Measurements from ENCODE around the gene ALCAM. TPM values are rescaled to one million over a fixed set of nuclear protein-coding genes. Genes with fewer than 3 reads are reported as not detected.

ALCAM gene
- total RNA-seq, 1 donor from 2014 or later, result 15.2 TPM

GRCh38 chr3:105356396-105356795, 10.3 kb upstream of the ALCAM start:
- Histone ChIP-seq H3K36me3 (no peaks in the 10 kb centered on the region), H3K4me1 (peaks cover 7% of the 10 kb centered on the region), H3K27ac (no peak overlapping the region), H3K27me3 (no peaks in the 10 kb centered on the region), H3K4me3 (no peak overlapping the region), H3K9me3 (no peaks in the 10 kb centered on the region)
- no peak for DNase-seq (ENCODE audit: extremely low spot score in 2 of 2)
- intact Hi-C loops (cut with DNase I), result no loop called here
- no peak for TF ChIP-seq CTCF (IDR thresholded peaks at IDR 0.05)
- no peak for TF ChIP-seq POLR2AphosphoS5 (IDR thresholded peaks at IDR 0.05; ENCODE audit: insufficient read depth in 1 of 2, low read depth in 1 of 2)
- no peak for TF ChIP-seq POLR2A (IDR thresholded peaks at IDR 0.05)

GRCh38 chr3:105356988-105357387, 9.7 kb upstream of the ALCAM start:
- Histone ChIP-seq H3K27me3 (no peaks in the 10 kb centered on the region), H3K27ac (no peak overlapping the region), H3K36me3 (no peaks in the 10 kb centered on the region), H3K4me3 (no peak overlapping the region), H3K4me1 (peaks cover 7% of the 10 kb centered on the region), H3K9me3 (no peaks in the 10 kb centered on the region)
- TF ChIP-seq CTCF (IDR thresholded peaks at IDR 0.05) (no peak), POLR2A (IDR thresholded peaks at IDR 0.05) (no peak), POLR2AphosphoS5 (IDR thresholded peaks at IDR 0.05; ENCODE audit: insufficient read depth in 1 of 2, low read depth in 1 of 2) (no peak)
- DNase-seq (ENCODE audit: extremely low spot score in 2 of 2), result no peak
- intact Hi-C loops (cut with DNase I), result no loop called here

- no peak overlapping the region for H3K27ac ChIP-seq
- DNase-seq (ENCODE audit: extremely low spot score in 2 of 2), result no peak
- no peaks in the 10 kb centered on the region for H3K36me3 ChIP-seq
- H3K27me3 ChIP-seq, result no peaks in the 10 kb centered on the region
- no peaks in the 10 kb centered on the region for H3K9me3 ChIP-seq
- intact Hi-C loops (cut with DNase I), result no loop called here
- TF ChIP-seq POLR2A (IDR thresholded peaks at IDR 0.05) (no peak), POLR2AphosphoS5 (IDR thresholded peaks at IDR 0.05; ENCODE audit: insufficient read depth in 1 of 2, low read depth in 1 of 2) (no peak), CTCF (IDR thresholded peaks at IDR 0.05) (no peak)
- H3K4me1 ChIP-seq, result peaks cover 2% of the 10 kb centered on the region
- H3K4me3 ChIP-seq, result no peak overlapping the region
Measured at GRCh38 chr3:105359098-105359762, 7.5 kb upstream of the ALCAM start.

- intact Hi-C loops (cut with DNase I), result no loop called here
- Histone ChIP-seq H3K36me3 (no peaks in the 10 kb centered on the region), H3K4me3 (no peak overlapping the region), H3K4me1 (peaks cover under 1% of the 10 kb centered on the region), H3K9me3 (no peaks in the 10 kb centered on the region), H3K27ac (no peak overlapping the region), H3K27me3 (no peaks in the 10 kb centered on the region)
- TF ChIP-seq POLR2A (IDR thresholded peaks at IDR 0.05) (no peak), POLR2AphosphoS5 (IDR thresholded peaks at IDR 0.05; ENCODE audit: insufficient read depth in 1 of 2, low read depth in 1 of 2) (no peak), CTCF (IDR thresholded peaks at IDR 0.05) (no peak)
- DNase-seq (ENCODE audit: extremely low spot score in 2 of 2), result no peak
Measured at GRCh38 chr3:105360003-105360402, 6.7 kb upstream of the ALCAM start.

GRCh38 chr3:105362021-105362665, 4.6 kb upstream of the ALCAM start:
- intact Hi-C loops (cut with DNase I), result no loop called here
- no peak overlapping the region for H3K27ac ChIP-seq
- DNase-seq (ENCODE audit: extremely low spot score in 2 of 2), result no peak
- no peaks in the 10 kb centered on the region for H3K9me3 ChIP-seq
- no peaks in the 10 kb centered on the region for H3K27me3 ChIP-seq
- peaks cover 17% of the 10 kb centered on the region for H3K4me1 ChIP-seq
- H3K36me3 ChIP-seq, result no peaks in the 10 kb centered on the region
- no peak overlapping the region for H3K4me3 ChIP-seq
- TF ChIP-seq CTCF (IDR thresholded peaks at IDR 0.05) (no peak), POLR2AphosphoS5 (IDR thresholded peaks at IDR 0.05; ENCODE audit: insufficient read depth in 1 of 2, low read depth in 1 of 2) (no peak), POLR2A (IDR thresholded peaks at IDR 0.05) (no peak)
